ENCODE data around the gene CHORDC1. TPM values are rescaled to one million over a fixed set of nuclear protein-coding genes. Genes with fewer than 3 reads are reported as not detected.

CHORDC1 gene
- polyA plus RNA-seq, 1 of the 3 experiments (the other 2 are of a cell fraction) = 12.1 TPM

DNA sequence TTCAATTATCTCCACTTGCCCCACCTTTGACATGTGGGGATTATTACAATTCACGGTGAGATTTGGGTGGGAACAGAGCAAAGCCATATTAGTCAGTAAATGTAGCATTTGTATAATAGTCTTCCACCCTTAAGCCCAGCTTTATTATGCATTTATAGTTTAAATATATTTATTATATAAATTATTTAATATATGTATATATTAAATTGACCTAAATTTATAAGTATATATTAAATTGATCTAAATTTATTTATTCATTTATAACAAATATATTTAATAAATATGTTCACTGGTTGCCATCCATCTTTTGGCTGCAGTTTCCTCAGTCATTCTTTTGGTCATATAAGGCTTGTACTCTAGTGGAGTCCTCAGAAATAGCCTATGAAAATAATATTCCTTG lies 23.6 kb upstream of the CHORDC1 start:
- H3K9me3 ChIP-seq = no peaks in the 10 kb centered on the region
- CTCF ChIA-PET = interaction anchor here (1.2 kb wide), 1 partner anchor 12 kb away, joined by 3 read pairs; no protein-coding TSS in a partner anchor
- no peaks in the 10 kb centered on the region for H3K9me2 ChIP-seq
- H3K79me2 ChIP-seq (ENCODE audit: insufficient read depth) = no peaks in the 10 kb centered on the region
- no peak for DNase-seq
- POLR2A ChIA-PET = no interaction called here
- no peaks in the 10 kb centered on the region for H3K4me1 ChIP-seq (ENCODE audit: control insufficient read depth in 1 of 2, insufficient read depth in 2 of 2, low read depth in 1 of 2, low read length in 1 of 2)
- no peak overlapping the region for H3K27ac ChIP-seq (ENCODE audit: low read depth in 2 of 2, low read length in 1 of 2)
- no peak overlapping the region for H3K4me3 ChIP-seq (ENCODE audit: low read depth in 2 of 2, low read length in 1 of 2)
- H3K9ac ChIP-seq = no peak overlapping the region
- no peak for TF ChIP-seq RFX5 (IDR thresholded peaks at IDR 0.05; ENCODE audit: low read length)
- TF ChIP-seq NFIC (IDR thresholded peaks at IDR 0.05; ENCODE audit: borderline replicate concordance) = no peak
- no peak for TF ChIP-seq RAD21 (IDR thresholded peaks at IDR 0.05; ENCODE audit: low read length)
- no peaks in the 10 kb centered on the region for H3K36me3 ChIP-seq (replicated peaks in 1 of 2; ENCODE audit: control insufficient read depth in 1 of 2, insufficient read depth in 2 of 2, low read length in 1 of 2)
- no peaks in the 10 kb centered on the region for H4K20me1 ChIP-seq (ENCODE audit: insufficient read depth)
- no peaks in the 10 kb centered on the region for H3F3A ChIP-seq (replicated peaks; ENCODE audit: insufficient read depth)
- H3K27me3 ChIP-seq (ENCODE audit: insufficient read depth) = no peaks in the 10 kb centered on the region
- H2AFZ ChIP-seq (ENCODE audit: low read depth) = no peak overlapping the region
- 94% methylated on average over 1 of the region's 1 CpG for WGBS (ENCODE audit: low lambda C conversion rate)
- no peak overlapping the region for H3K4me2 ChIP-seq

DNA sequence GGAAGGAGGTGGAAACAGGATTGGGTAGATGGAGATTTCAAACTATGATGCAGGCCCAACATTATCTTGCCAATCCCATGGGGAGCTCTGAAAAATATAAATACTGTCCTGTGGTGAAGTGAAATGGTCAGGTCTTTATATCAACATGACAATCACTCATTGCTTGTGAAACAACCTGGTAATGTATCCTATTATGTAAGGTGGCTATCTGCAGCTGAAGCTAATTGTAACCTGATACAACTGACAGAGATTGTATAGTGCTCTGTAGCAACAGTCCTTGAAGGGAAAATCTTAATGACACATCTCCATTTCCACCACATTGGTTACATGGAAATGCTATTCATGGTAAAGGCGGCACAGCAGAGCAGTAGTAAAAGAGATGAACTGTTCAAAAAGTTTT lies 20.7 kb upstream of the CHORDC1 start:
- Histone ChIP-seq H3K27ac (ENCODE audit: low read depth in 2 of 2, low read length in 1 of 2) (no peak overlapping the region), H3K9ac (no peak overlapping the region), H3K79me2 (ENCODE audit: insufficient read depth) (no peaks in the 10 kb centered on the region), H3K4me3 (ENCODE audit: low read depth in 2 of 2, low read length in 1 of 2) (no peak overlapping the region), H3K36me3 (replicated peaks in 1 of 2; ENCODE audit: control insufficient read depth in 1 of 2, insufficient read depth in 2 of 2, low read length in 1 of 2) (no peaks in the 10 kb centered on the region), H3K9me3 (no peaks in the 10 kb centered on the region), H4K20me1 (ENCODE audit: insufficient read depth) (no peaks in the 10 kb centered on the region), H2AFZ (ENCODE audit: low read depth) (no peak overlapping the region), H3F3A (replicated peaks; ENCODE audit: insufficient read depth) (no peaks in the 10 kb centered on the region), H3K9me2 (no peaks in the 10 kb centered on the region), H3K27me3 (ENCODE audit: insufficient read depth) (no peaks in the 10 kb centered on the region), H3K4me1 (ENCODE audit: control insufficient read depth in 1 of 2, insufficient read depth in 2 of 2, low read depth in 1 of 2, low read length in 1 of 2) (no peaks in the 10 kb centered on the region), H3K4me2 (no peak overlapping the region)
- CTCF ChIA-PET = no interaction called here
- 82% methylated on average over 1 of the region's 1 CpG for WGBS (ENCODE audit: low lambda C conversion rate)
- no peak for TF ChIP-seq FOSL2 (IDR thresholded peaks at IDR 0.05; ENCODE audit: borderline replicate concordance, low read depth)
- no peak for TF ChIP-seq GATA2 (CRISPR knock-in tag; IDR thresholded peaks at IDR 0.05)
- no peak for TF ChIP-seq CHD2 (IDR thresholded peaks at IDR 0.05; ENCODE audit: low read length, partially characterized antibody)
- TF ChIP-seq TEAD4 (IDR thresholded peaks at IDR 0.05; ENCODE audit: borderline replicate concordance, insufficient read depth) = no peak
- no peak for TF ChIP-seq SIN3A (IDR thresholded peaks at IDR 0.05; ENCODE audit: borderline replicate concordance, low read depth, low read length)
- TF ChIP-seq, protein P1, sequence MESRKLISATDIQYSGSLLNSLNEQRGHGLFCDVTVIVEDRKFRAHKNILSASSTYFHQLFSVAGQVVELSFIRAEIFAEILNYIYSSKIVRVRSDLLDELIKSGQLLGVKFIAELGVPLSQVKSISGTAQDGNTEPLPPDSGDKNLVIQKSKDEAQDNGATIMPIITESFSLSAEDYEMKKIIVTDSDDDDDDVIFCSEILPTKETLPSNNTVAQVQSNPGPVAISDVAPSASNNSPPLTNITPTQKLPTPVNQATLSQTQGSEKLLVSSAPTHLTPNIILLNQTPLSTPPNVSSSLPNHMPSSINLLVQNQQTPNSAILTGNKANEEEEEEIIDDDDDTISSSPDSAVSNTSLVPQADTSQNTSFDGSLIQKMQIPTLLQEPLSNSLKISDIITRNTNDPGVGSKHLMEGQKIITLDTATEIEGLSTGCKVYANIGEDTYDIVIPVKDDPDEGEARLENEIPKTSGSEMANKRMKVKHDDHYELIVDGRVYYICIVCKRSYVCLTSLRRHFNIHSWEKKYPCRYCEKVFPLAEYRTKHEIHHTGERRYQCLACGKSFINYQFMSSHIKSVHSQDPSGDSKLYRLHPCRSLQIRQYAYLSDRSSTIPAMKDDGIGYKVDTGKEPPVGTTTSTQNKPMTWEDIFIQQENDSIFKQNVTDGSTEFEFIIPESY (IDR thresholded peaks at IDR 0.05; ENCODE audit: borderline replicate concordance, low read depth) = no peak
- TF ChIP-seq NFIC (IDR thresholded peaks at IDR 0.05; ENCODE audit: borderline replicate concordance) = no peak
- no peak for DNase-seq
- POLR2A ChIA-PET = no interaction called here

DNA sequence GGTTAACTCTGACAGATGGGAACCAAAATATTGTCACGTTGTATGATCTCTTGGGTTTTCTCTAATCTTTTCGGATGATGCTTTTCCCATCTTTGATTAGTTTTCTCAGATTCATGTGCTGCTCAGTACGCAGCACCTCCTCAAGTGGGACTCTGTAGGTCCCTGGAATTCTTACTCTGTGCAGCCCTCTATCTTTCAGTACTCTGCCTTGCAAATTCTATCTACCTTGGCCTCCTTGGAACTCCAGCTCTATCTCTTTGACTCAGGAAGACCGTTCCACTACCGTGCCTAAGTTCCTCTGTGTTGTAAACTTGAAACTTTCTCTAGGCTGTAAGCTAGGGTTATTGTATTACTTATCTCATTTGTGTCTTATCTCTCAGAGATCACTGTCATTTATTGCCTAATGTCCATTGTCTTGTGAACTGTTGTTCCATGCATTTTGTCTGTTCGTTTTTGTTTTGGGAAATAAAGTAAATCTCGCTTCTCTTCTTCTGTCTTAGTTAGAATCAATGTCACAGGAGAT lies 20.1 kb upstream of the CHORDC1 start:
- ChIA-PET POLR2A (no interaction called here), CTCF (no interaction called here)
- H3K9ac ChIP-seq = no peak overlapping the region
- TF ChIP-seq GATA2 (CRISPR knock-in tag; IDR thresholded peaks at IDR 0.05) (no peak), EP300 (IDR thresholded peaks at IDR 0.05; ENCODE audit: borderline replicate concordance in 1 of 2, low read depth in 1 of 2, low read length in 1 of 2) (no peak), FOXJ3 (CRISPR knock-in tag; IDR thresholded peaks at IDR 0.05) (no peak), RAD21 (IDR thresholded peaks at IDR 0.05; ENCODE audit: low read length) (no peak), GABPA (IDR thresholded peaks at IDR 0.05; ENCODE audit: low read depth) (no peak), FOXM1 (IDR thresholded peaks at IDR 0.05; ENCODE audit: low read depth) (no peak), JUND (IDR thresholded peaks at IDR 0.05) (no peak), RXRA (IDR thresholded peaks at IDR 0.05; ENCODE audit: borderline replicate concordance, low read depth) (no peak), TCF12 (IDR thresholded peaks at IDR 0.05) (no peak), NRF1 (IDR thresholded peaks at IDR 0.05; ENCODE audit: low read depth, low read length) (no peak)
- TF ChIP-seq, protein P1 (IDR thresholded peaks at IDR 0.05; ENCODE audit: borderline replicate concordance, low read depth) = no peak
- TF ChIP-seq, protein P2, sequence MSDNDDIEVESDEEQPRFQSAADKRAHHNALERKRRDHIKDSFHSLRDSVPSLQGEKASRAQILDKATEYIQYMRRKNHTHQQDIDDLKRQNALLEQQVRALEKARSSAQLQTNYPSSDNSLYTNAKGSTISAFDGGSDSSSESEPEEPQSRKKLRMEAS (IDR thresholded peaks at IDR 0.05; ENCODE audit: low read depth) = no peak
- no peak overlapping the region for H2AFZ ChIP-seq (ENCODE audit: low read depth)
- H3F3A ChIP-seq (replicated peaks; ENCODE audit: insufficient read depth) = no peaks in the 10 kb centered on the region
- no peaks in the 10 kb centered on the region for H3K27me3 ChIP-seq (ENCODE audit: insufficient read depth)
- WGBS (ENCODE audit: low lambda C conversion rate) = 27% methylated on average over 7 of the region's 7 CpGs
- H3K4me1 ChIP-seq (ENCODE audit: control insufficient read depth in 1 of 2, insufficient read depth in 2 of 2, low read depth in 1 of 2, low read length in 1 of 2) = no peaks in the 10 kb centered on the region
- no peaks in the 10 kb centered on the region for H3K9me2 ChIP-seq
- no peaks in the 10 kb centered on the region for H3K9me3 ChIP-seq
- no peaks in the 10 kb centered on the region for H4K20me1 ChIP-seq (ENCODE audit: insufficient read depth)
- no peak overlapping the region for H3K4me3 ChIP-seq (ENCODE audit: low read depth in 2 of 2, low read length in 1 of 2)
- no peaks in the 10 kb centered on the region for H3K36me3 ChIP-seq (replicated peaks in 1 of 2; ENCODE audit: control insufficient read depth in 1 of 2, insufficient read depth in 2 of 2, low read length in 1 of 2)
- DNase-seq = no peak
- no peaks in the 10 kb centered on the region for H3K79me2 ChIP-seq (ENCODE audit: insufficient read depth)
- H3K27ac ChIP-seq (ENCODE audit: low read depth in 2 of 2, low read length in 1 of 2) = no peak overlapping the region
- no peak overlapping the region for H3K4me2 ChIP-seq
